ENCODE data around the gene CPNE5. TPM values are rescaled to one million over a fixed set of nuclear protein-coding genes. Genes with fewer than 3 reads are reported as not detected.

CPNE5 gene
- total and polyA plus RNA-seq, 2 donors = 0.57 to 3.4 TPM

- Histone ChIP-seq H3K9me3 (ENCODE audit: control insufficient read depth in 2 of 2, insufficient read depth in 1 of 2, low read length in 1 of 2) (peaks cover 0 to 4% of the 10 kb centered on the region in 2 donors), H3K36me3 (ENCODE audit: control insufficient read depth in 2 of 2, insufficient read depth in 2 of 2, low read length in 1 of 2) (no peaks in the 10 kb centered on the region), H3K27me3 (ENCODE audit: control insufficient read depth in 2 of 2, insufficient read depth in 1 of 2, low read length in 1 of 2) (no peaks in the 10 kb centered on the region), H3K4me1 (ENCODE audit: control insufficient read depth in 2 of 2, insufficient read depth in 2 of 2, low read length in 2 of 2) (peaks cover 0 to 9% of the 10 kb centered on the region in 2 donors), H3K27ac (ENCODE audit: low read depth in 1 of 2, low read length in 1 of 2) (no peak overlapping the region), H3K4me3 (ENCODE audit: low read length in 2 of 2) (no peak overlapping the region)
- no peak for DNase-seq (ENCODE audit: low read depth in 6 of 9, low spot score in 9 of 9)
- 93% methylated on average over 2 of the region's 2 CpGs for WGBS
These were observed 143.8 kb downstream of the CPNE5 start for GRCh38 chr6:36695414-36695813.

- Histone ChIP-seq H3K4me3 (ENCODE audit: low read length in 2 of 2) (no peak overlapping the region), H3K9me3 (ENCODE audit: control insufficient read depth in 2 of 2, insufficient read depth in 1 of 2, low read length in 1 of 2) (peaks cover 0 to 4% of the 10 kb centered on the region in 2 donors), H3K27me3 (ENCODE audit: control insufficient read depth in 2 of 2, insufficient read depth in 1 of 2, low read length in 1 of 2) (no peaks in the 10 kb centered on the region), H3K36me3 (ENCODE audit: control insufficient read depth in 2 of 2, insufficient read depth in 2 of 2, low read length in 1 of 2) (no peaks in the 10 kb centered on the region), H3K27ac (ENCODE audit: low read depth in 1 of 2, low read length in 1 of 2) (no peak overlapping the region), H3K4me1 (ENCODE audit: control insufficient read depth in 2 of 2, insufficient read depth in 2 of 2, low read length in 2 of 2) (peaks cover 0 to 9% of the 10 kb centered on the region in 2 donors)
- DNase-seq (ENCODE audit: low read depth in 6 of 9, low spot score in 9 of 9) = no peak
- 98% methylated on average over 6 of the region's 6 CpGs for WGBS
These were observed 144.6 kb downstream of the CPNE5 start for GRCh38 chr6:36694616-36695015.

- Histone ChIP-seq H3K4me3 (ENCODE audit: low read length in 2 of 2) (no peak overlapping the region), H3K27ac (ENCODE audit: low read depth in 1 of 2, low read length in 1 of 2) (no peak overlapping the region), H3K9me3 (ENCODE audit: control insufficient read depth in 2 of 2, insufficient read depth in 1 of 2, low read length in 1 of 2) (peaks cover 0 to 4% of the 10 kb centered on the region in 2 donors), H3K4me1 (ENCODE audit: control insufficient read depth in 2 of 2, insufficient read depth in 2 of 2, low read length in 2 of 2) (peaks cover 0 to 9% of the 10 kb centered on the region in 2 donors), H3K36me3 (ENCODE audit: control insufficient read depth in 2 of 2, insufficient read depth in 2 of 2, low read length in 1 of 2) (no peaks in the 10 kb centered on the region), H3K27me3 (ENCODE audit: control insufficient read depth in 2 of 2, insufficient read depth in 1 of 2, low read length in 1 of 2) (no peaks in the 10 kb centered on the region)
- whole genome bisulfite sequencing = 96% methylated on average over 27 of the region's 27 CpGs
- no peak for DNase-seq (ENCODE audit: low read depth in 6 of 9, low spot score in 9 of 9)
These were observed 146.2 kb downstream of the CPNE5 start for GRCh38 chr6:36692861-36693702.

DNA sequence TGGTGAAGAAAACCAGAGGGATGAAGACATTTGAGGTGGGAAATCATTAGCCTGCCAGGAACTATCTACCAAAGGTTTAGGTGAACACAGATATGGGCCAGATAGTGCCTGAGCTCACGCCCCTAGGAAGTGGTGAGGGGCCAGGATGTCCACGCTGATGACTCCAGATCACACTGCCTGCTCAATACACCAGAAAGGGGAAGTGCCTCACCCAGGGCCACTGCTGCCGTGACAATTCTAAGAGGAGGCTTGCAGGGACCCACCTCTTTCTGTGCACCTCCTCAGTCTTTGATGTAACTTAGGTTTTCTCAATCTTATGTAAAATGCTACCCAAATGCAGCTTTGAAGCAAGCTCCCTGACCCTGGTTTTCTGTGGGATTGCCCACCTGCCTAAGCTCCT, 147.0 kb downstream of the CPNE5 start:
- H3K4me1 ChIP-seq (ENCODE audit: control insufficient read depth in 2 of 2, insufficient read depth in 2 of 2, low read length in 2 of 2) = peaks cover 0 to 9% of the 10 kb centered on the region in 2 donors
- WGBS = 17% methylated on average over 3 of the region's 3 CpGs
- H3K27ac ChIP-seq (ENCODE audit: low read depth in 1 of 2, low read length in 1 of 2) = no peak overlapping the region
- H3K36me3 ChIP-seq (ENCODE audit: control insufficient read depth in 2 of 2, insufficient read depth in 2 of 2, low read length in 1 of 2) = no peaks in the 10 kb centered on the region
- no peak overlapping the region for H3K4me3 ChIP-seq (ENCODE audit: low read length in 2 of 2)
- H3K9me3 ChIP-seq (ENCODE audit: control insufficient read depth in 2 of 2, insufficient read depth in 1 of 2, low read length in 1 of 2) = peaks cover 0 to under 1% of the 10 kb centered on the region in 2 donors
- H3K27me3 ChIP-seq (ENCODE audit: control insufficient read depth in 2 of 2, insufficient read depth in 1 of 2, low read length in 1 of 2) = no peaks in the 10 kb centered on the region
- DNase-seq (ENCODE audit: low read depth in 6 of 9, low spot score in 9 of 9) = peak in 1 of 9 donors; percentile 45

DNA sequence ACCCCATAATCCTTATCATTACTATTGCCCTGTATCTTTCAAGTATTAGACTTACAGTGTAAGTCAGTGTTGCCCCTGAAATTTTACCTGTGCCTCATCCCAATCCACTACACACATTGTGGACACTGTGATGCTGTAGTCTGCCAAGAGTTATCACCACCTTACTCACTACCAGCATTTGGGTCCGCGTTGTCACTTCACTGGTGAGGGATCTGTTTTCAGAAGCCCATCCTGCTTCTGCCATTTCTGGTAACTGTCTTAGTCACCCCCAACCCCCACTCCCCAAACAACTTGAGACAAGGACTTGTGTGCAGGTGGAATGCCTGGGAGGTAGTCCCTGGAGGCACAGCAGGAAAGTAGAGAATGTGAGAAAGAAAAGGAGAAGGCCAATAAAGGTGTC, 147.6 kb downstream of the CPNE5 start:
- no peak overlapping the region for H3K4me3 ChIP-seq (ENCODE audit: low read length in 2 of 2)
- no peak for DNase-seq (ENCODE audit: low read depth in 6 of 9, low spot score in 9 of 9)
- peaks cover 0 to 11% of the 10 kb centered on the region in 2 donors for H3K4me1 ChIP-seq (ENCODE audit: control insufficient read depth in 2 of 2, insufficient read depth in 2 of 2, low read length in 2 of 2)
- no peaks in the 10 kb centered on the region for H3K27me3 ChIP-seq (ENCODE audit: control insufficient read depth in 2 of 2, insufficient read depth in 1 of 2, low read length in 1 of 2)
- peaks cover 0 to 4% of the 10 kb centered on the region in 2 donors for H3K36me3 ChIP-seq (ENCODE audit: control insufficient read depth in 2 of 2, insufficient read depth in 2 of 2, low read length in 1 of 2)
- 97% methylated on average over 2 of the region's 2 CpGs for WGBS
- H3K27ac ChIP-seq (ENCODE audit: low read depth in 1 of 2, low read length in 1 of 2) = no peak overlapping the region
- no peaks in the 10 kb centered on the region for H3K9me3 ChIP-seq (ENCODE audit: control insufficient read depth in 2 of 2, insufficient read depth in 1 of 2, low read length in 1 of 2)

DNA sequence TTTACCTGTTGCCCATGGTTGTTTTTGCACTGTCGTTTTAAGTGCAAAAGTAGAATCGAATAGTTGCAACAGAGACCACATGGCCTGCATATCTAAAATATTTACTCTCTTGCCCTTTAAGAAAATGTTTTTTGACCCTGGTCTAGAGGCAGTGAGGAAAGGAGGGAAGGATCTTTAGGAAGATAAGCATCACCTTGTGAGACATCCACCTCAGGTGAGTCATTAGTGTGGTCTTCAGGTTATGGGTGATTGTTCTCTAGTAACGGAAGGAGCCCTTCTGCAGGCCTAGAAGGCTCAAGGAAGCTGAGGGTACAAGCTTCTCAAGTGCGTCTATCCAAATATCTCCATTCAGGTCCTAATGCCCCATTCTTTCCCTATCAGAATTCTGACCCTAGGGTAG, 148.2 kb downstream of the CPNE5 start:
- no peak overlapping the region for H3K27ac ChIP-seq (ENCODE audit: low read depth in 1 of 2, low read length in 1 of 2)
- peaks cover 0 to 17% of the 10 kb centered on the region in 2 donors for H3K4me1 ChIP-seq (ENCODE audit: control insufficient read depth in 2 of 2, insufficient read depth in 2 of 2, low read length in 2 of 2)

More for the DNA sequence above, 148.2 kb downstream of the CPNE5 start:
- H3K36me3 ChIP-seq (ENCODE audit: control insufficient read depth in 2 of 2, insufficient read depth in 2 of 2, low read length in 1 of 2) = peaks cover 0 to 7% of the 10 kb centered on the region in 2 donors
- H3K4me3 ChIP-seq (ENCODE audit: low read length in 2 of 2) = no peak overlapping the region
- no peak for DNase-seq (ENCODE audit: low read depth in 6 of 9, low spot score in 9 of 9)
- no peaks in the 10 kb centered on the region for H3K27me3 ChIP-seq (ENCODE audit: control insufficient read depth in 2 of 2, insufficient read depth in 1 of 2, low read length in 1 of 2)
- no peaks in the 10 kb centered on the region for H3K9me3 ChIP-seq (ENCODE audit: control insufficient read depth in 2 of 2, insufficient read depth in 1 of 2, low read length in 1 of 2)
- WGBS = 99% methylated on average over 4 of the region's 4 CpGs

Other genes with a start within 250 kb of the CPNE5 start
- gene SRSF3, start 245.1 kb downstream of the CPNE5 start, total RNA-seq = 454 TPM
- gene SRSF3, start 245.1 kb downstream of the CPNE5 start, polyA plus RNA-seq = 299 TPM
- 13.1 TPM for gene CDKN1A, start 160.7 kb downstream of the CPNE5 start, total RNA-seq
- 81.2 TPM for gene CDKN1A, start 160.7 kb downstream of the CPNE5 start, polyA plus RNA-seq
- 0.28 TPM for gene RAB44, start 141.6 kb downstream of the CPNE5 start, total RNA-seq
- 0.27 TPM for gene RAB44, start 141.6 kb downstream of the CPNE5 start, polyA plus RNA-seq
- 29.8 TPM for gene PPIL1, start 35.4 kb upstream of the CPNE5 start, total RNA-seq
- 22.5 TPM for gene PPIL1, start 35.4 kb upstream of the CPNE5 start, polyA plus RNA-seq
- gene C6orf89, start 46.5 kb upstream of the CPNE5 start, total RNA-seq = 20.5 TPM
- gene C6orf89, start 46.5 kb upstream of the CPNE5 start, polyA plus RNA-seq = 19.5 TPM
- gene PI16, start 115.3 kb upstream of the CPNE5 start, total RNA-seq = 3.3 TPM
- gene PI16, start 115.3 kb upstream of the CPNE5 start, polyA plus RNA-seq = 2.2 TPM
- 110 TPM for gene MTCH1, start 146.8 kb upstream of the CPNE5 start, total RNA-seq
- 152 TPM for gene MTCH1, start 146.8 kb upstream of the CPNE5 start, polyA plus RNA-seq
- 8.5 TPM for gene FGD2, start 166.2 kb upstream of the CPNE5 start, total RNA-seq
- gene FGD2, start 166.2 kb upstream of the CPNE5 start, polyA plus RNA-seq = 22.1 TPM

All from thymus (tissue), 11 donors.